Left forelimb (tissue), 1 donor: ENCODE results near the gene STYX.

Experiments used
- DNase-seq: peaks from one replicate; pipeline ENCODE4 v3.0.0-alpha.2; 2018; ENCODE audit warnings: low spot score

The STYX gene

DNA sequence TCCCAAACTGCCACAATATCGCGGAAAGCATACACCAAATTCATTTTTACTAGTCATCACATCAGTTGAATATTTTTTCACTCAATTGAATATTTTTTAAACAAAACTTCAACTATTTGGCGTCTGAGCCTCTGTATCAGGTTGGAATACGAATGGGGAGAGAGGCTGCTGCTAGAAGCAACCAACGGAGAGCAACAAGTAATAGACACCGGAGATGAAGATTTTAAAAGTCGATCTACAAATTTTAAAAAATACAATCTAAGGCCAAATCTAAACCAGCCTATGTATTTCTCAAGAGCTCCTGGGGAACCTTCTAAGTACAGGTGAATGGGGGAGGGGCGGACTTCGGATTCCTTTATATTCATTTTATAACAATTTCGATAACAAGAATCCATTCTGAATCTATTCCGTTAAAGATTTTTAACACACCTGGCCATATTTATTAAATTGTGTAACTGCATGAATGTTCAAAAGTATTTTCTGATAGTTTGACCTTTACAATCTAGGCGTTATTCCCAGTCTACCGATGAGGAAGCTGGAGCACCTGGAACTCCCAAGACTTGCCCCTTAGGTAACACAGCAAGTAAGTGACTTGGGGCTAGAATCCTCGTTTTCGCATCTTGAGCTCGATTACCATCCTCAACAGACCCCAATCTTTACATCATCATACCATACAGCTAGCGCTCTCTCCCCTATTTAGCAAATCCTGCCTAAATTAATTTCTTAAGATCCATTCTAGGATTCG is 60.2 kb downstream of the STYX start:
- no peak for DNase-seq

DNA sequence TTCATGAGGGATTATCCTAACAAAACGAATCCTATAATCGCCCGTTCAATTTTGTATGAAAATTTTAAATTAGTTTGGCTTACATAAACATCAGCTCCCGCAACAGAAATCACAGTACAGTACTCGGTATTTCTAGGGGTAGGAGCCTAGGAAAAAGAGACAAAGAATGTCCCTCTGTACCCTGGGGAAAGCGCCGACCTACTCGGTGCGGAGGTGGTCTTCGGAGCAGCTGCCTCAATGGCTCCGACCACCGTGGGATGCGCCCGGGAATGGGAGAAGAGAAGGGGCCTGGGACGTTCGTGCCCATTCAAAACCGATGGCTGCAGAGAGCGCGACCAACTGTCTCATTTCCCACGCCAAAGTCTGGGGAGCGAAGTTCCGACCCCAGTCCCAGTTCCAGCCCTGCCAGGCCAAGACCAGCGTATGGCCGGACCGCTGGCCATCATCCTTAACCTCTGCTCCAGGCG is 60.8 kb downstream of the STYX start:
- no peak for DNase-seq

DNA sequence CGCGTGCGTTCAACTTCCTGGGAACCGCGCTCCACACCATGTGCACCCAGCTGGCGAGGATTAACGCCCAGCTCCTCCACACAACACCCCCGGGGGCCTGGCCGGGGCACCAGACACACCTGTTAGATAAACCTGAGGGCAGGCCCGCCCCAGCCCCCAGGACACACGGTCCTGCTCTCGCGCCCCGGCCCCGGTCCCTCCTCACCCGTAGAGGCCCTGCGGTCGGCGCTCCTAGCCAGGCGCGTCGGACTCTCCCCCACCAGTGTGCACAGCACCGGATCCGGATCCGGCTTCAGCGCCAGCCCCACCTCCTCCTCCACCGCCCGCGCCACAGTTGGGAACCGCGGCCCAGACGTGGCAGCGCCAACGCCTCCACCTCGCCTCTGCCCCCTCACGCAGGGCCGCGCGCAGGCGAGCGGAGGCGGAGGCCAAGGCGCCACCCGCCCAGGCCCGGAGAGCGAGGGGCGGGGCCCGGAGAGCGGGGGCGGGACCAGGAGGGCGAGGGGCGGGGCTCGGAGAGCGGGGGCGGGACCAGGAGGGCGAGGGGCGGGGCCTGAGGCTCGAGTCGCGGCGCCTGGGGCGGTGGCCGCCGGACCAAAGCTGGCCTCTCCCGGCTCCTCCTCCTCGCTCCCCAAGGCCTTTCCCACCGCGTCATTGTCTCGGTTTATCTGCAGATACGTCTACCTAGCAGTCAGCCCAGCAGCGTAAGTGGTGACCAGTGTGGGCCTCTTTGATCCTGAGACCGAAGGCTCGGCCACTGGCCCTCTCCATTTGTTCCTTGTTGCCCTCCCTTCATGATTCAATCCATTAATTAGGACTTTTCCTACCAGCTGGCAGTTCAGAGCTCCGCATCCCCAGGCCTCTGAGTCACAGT is 61.5 kb downstream of the STYX start, which contains the start of gene GNPNAT1:
Gene GNPNAT1, minus strand, starts transcription at position 385 of the 874 bp plus-strand sequence. CDS start 6,957 bp downstream, outside the sequence.
- peak; percentile 91 for DNase-seq

DNA sequence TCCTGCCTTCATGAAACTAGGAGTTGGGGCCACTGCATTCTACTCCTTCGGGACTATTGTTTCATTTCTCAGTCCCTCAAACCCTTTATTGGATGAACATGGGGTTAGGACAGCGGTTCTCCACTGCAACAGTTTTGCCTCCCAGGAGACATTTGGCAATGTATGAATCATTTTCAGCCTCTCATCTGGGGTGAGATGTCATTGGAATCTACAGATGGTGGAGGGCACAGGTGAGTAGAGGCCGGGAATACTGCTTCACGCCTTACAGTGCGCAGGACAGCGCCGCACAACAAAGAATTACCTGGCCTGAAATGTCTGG is 62.1 kb downstream of the STYX start:
- DNase-seq = no peak

GRCh38 chr14:52793061-52793460 is 63.1 kb downstream of the STYX start:
- no peak for DNase-seq

DNA sequence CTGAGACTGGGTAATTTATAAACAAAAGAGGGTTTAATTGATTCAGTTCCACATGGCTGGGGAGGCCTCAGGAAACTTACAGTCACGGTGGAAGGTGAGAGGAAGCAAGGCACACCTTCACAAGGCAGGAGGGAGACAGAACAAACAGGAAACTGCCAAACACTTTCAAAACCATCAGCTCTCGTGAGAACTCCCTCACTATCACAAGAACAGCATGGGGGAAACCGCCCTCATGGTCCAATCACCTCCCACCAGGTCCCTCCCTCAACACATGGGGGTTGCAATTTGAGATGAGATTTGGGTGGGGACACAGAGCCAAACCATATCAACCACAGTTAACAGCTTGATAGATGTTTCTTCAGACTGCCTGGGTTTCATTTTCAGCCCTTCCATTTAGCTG is 67.7 kb downstream of the STYX start:
- no peak for DNase-seq

DNA sequence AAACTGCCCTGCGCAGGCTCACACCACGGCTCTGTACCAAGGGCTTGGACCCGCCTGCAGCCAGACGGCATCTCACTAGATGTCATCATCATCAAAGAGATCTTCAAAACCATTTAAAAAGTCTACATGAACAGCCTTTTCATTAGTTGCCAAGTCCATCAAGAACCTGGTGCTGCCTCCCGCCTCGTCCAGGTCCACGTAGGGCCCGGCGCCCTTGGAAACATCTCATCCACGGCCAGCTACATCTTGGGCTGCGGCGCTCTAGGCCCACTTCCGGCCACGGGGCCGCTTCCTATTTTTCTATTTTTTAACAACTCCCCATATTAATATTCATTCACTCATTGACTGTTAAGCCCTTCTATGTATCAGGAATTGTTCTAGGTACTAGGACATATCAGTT is 68.9 kb downstream of the STYX start:
- DNase-seq = no peak

DNA sequence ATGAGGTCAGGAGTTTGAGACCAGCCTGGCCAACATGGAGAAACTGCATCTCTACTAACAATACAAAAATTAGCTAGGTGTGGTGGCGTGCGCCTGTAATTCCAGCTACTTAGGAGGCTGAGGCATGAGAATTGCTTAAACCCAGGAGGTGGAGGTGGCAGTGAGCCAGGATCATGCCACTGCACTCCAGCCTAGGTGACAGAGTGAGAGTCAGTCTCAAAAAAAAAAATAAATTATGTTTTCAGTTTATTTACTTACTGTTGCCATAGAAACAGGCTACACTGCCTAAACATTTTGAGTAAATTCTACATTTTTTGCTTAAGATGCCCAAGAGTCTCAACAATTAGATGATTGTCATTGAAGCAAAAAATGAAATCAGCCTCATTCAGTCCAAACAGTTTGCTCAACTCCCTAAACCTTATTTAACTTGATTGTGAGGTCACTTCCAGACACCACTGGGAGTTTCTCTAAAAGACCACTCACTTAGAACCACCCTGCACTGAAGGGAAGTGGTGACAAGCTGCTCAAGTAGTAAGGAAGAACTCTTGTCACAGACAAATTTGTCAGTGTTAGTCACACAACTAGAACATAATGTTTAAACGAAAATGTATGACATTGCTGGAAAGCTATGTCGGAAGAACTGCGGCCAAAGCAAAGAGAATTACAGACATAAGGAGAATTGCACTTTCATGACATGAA is 71.2 kb downstream of the STYX start:
- DNase-seq = no peak

DNA sequence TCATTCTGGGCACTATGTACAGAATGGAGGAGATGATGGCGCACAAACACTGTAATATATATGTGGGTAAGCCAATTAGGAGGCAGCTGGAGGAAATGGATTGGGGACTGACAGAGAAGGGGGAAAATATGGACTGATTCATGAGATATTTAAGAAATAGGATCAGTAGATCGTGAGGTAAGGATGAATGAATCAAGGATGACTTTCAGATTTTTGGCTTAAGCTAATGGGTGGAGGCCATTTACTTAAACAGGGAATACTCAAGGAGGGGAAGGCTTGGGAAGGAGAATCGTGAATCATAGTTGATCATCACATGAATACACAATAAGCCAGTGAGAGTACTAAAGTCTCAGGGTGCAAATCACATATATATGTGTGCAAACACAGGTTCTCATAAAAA is 72.6 kb downstream of the STYX start:
- DNase-seq = no peak

DNA sequence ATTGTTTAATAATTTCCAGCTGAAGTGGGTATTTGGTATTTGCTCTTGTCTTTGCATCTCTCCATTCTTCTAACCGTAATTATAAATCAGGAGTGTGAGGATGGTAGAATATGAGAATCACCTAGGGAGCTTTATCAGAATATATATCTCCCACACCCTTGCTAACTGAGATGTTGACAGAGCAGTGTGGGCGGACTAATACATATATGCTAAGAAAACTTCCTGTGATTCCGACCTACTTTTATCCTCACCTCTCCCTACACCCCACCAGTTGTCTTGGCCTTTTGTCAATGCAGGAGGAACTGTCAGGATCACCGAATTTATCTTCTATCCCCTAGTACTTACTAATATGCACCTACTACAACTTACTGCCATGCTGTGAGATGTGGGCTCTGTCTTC is 76.1 kb downstream of the STYX start:
- DNase-seq = no peak

DNA sequence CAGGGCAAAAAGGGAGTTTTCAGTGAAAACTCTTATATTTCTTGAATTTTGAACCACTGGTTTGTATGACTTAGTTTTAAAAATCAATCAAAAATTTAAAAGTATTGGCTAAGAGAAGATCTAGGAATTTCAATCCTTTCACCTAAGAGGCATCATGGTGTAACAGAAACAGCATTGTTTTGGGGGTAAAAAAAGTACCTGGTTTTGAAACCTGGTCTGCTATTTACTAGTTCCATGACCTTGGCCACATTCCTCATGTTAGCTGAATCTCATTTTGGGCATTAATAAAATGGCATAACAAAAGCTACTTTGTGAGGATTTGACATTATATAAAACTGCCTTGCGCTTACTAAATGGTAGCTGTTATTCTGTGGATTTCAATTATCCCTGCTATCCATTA is 78.1 kb downstream of the STYX start:
- DNase-seq = no peak

GRCh38 chr14:52821805-52822250 is 91.9 kb downstream of the STYX start:
- DNase-seq = no peak

- no peak for DNase-seq
Observed at GRCh38 chr14:52824462-52824861, 94.5 kb downstream of the STYX start.
